ENCODE data around the gene RUSF1.

GRCh38 chr16:31466381-31466841 lies 41.8 kb downstream of the RUSF1 start:
- TF ChIP-seq ZNF384 (IDR thresholded peaks at IDR 0.05) (no peak), ARNT (IDR thresholded peaks at IDR 0.05) (no peak), NFRKB (IDR thresholded peaks at IDR 0.05) (no peak), SP1 (IDR thresholded peaks at IDR 0.05) (no peak), HDGF (IDR thresholded peaks at IDR 0.05; ENCODE audit: borderline replicate concordance) (no peak), FOXK2 (IDR thresholded peaks at IDR 0.05) (no peak), L3MBTL2 (conservative IDR thresholded peaks at IDR 0.05) (no peak), TARDBP (IDR thresholded peaks at IDR 0.05) (no peak), SUZ12 (IDR thresholded peaks at IDR 0.05) (no peak), ELF4 (IDR thresholded peaks at IDR 0.05) (no peak)

All from HEK293T (cell line).